Measurements from ENCODE around the gene CDH8.

DNA sequence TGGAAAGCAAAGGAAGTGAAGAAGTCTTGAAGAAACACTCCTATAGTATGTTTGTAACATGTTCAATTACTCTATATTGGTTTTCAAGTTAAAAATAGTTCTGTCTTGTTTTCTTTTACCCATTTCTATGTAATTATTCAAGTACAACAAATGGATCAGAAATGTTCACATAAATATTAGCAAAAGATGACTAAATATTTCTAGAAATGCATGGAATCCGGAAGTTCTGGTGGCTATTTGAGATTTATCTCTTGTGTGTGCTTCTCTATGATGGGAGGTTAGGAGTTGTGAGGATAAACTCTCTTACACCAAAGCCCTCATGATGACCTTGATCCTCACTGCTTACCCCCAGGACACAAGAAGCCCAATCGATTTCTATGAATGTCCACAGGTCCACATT is 237.5 kb downstream of the CDH8 start:
- TF ChIP-seq, protein P1, sequence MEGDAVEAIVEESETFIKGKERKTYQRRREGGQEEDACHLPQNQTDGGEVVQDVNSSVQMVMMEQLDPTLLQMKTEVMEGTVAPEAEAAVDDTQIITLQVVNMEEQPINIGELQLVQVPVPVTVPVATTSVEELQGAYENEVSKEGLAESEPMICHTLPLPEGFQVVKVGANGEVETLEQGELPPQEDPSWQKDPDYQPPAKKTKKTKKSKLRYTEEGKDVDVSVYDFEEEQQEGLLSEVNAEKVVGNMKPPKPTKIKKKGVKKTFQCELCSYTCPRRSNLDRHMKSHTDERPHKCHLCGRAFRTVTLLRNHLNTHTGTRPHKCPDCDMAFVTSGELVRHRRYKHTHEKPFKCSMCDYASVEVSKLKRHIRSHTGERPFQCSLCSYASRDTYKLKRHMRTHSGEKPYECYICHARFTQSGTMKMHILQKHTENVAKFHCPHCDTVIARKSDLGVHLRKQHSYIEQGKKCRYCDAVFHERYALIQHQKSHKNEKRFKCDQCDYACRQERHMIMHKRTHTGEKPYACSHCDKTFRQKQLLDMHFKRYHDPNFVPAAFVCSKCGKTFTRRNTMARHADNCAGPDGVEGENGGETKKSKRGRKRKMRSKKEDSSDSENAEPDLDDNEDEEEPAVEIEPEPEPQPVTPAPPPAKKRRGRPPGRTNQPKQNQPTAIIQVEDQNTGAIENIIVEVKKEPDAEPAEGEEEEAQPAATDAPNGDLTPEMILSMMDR (IDR thresholded peaks at IDR 0.05; ENCODE audit: low read depth, low read length, poor library complexity, severe bottlenecking), result no peak
- TF ChIP-seq EZH2phosphoT487 (IDR thresholded peaks at IDR 0.05; ENCODE audit: borderline replicate concordance, low read length), result no peak

Measured in DOHH2 (cell line).